Muscle of leg (tissue), 11 donors: ENCODE data around the gene SLC2A11. TPM values are rescaled to one million over a fixed set of nuclear protein-coding genes. Genes with fewer than 3 reads are reported as not detected.
"Not testable (repeated sequence)": the region's sequence is repeated elsewhere in the genome, so short reads cannot be mapped to it uniquely, and the experiment has no call there.

Source experiments
- DNase-seq: peaks from one replicate; pipeline ENCODE4 v3.0.0; 2013
- H3K27ac ChIP-seq: one replicate; pipeline ENCODE4 v1.5.1; 2013; ENCODE audit warnings: mild to moderate bottlenecking, low read length, control low read depth
- H3K27me3 ChIP-seq: one replicate; pipeline ENCODE4 v1.6.1; 2013; ENCODE audit warnings: low read length; ENCODE audit not compliant: control insufficient read depth, insufficient read depth
- H3K36me3 ChIP-seq: one replicate; pipeline ENCODE4 v1.6.1; 2013; ENCODE audit warnings: low read length; ENCODE audit not compliant: control insufficient read depth, insufficient read depth
- H3K4me1 ChIP-seq: one replicate; pipeline ENCODE4 v1.6.1; 2013; ENCODE audit warnings: low read length; ENCODE audit not compliant: control insufficient read depth, insufficient read depth
- H3K4me3 ChIP-seq: one replicate; pipeline ENCODE4 v1.5.1; 2013; ENCODE audit warnings: low read length, control low read depth
- H3K9me3 ChIP-seq: replicated peaks from 2 replicates; pipeline ENCODE4 v1.6.1; 2013; ENCODE audit warnings: low read depth, low read length; ENCODE audit not compliant: control insufficient read depth
- WGBS: methylation state at CpG from one replicate; pipeline ENCODE4 v1.1.5; 2013; ENCODE audit warnings: missing lambda C conversion rate; ENCODE audit not compliant: insufficient coverage; 5-methylcytosine and 5-hydroxymethylcytosine counted together
- polyA plus RNA-seq, 8 donors: library from polyadenylated mRNA; unstranded; fragments of 120-200 nt; gene quantifications; one replicate each; pipeline versions ENCODE4 v1.2.1 to v1.2.3, GENCODE V29; 2013; ENCODE audit warnings: inconsistent platforms in 1 of 8, low replicate concordance in 1 of 8; ENCODE audit not compliant: insufficient read length in 8 of 8, insufficient read depth in 1 of 8
- total RNA-seq: library from RNA; stranded (reverse); fragments of 120-200 nt; gene quantifications from one replicate; pipeline ENCODE4 v1.2.4, GENCODE V29; 2013

The SLC2A11 gene
- total and polyA plus RNA-seq, 9 donors: 2.8 to 8.4 (median 6.2) TPM

DNA sequence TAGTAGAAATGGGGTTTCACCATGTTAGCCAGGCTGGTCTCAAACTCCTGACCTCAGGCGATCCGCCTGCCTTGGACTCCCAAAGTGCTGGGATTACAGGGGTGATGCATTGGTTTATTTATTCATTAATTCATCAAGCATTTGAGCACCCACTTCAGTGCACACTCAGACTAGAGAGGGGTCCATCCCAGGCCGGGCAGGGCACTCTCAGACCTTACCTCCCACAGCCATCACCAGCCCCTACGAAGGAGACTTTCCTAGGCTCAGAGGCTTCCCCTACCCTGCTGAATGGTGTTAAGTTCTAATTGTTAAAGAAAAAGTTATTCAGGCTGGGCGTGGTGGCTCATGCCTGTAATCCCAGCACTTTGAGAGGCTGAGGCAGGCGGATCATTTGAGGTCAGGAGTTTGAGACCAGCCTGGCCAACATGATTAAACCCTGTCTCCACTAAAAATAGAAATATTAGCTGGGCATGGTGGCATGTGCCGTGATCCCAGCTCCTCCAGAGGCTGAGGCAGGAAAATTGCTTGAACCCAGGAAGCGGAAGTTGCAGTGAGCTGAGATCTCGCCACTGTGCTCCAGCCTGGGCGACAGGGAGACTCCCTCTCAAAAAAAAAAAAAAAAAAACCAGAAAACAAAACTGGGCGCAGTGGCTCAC is 7.0 kb downstream of the SLC2A11 start:
- not testable (repeated sequence) for H3K4me1 ChIP-seq, H3K4me3 ChIP-seq, H3K27ac ChIP-seq, H3K9me3 ChIP-seq, DNase-seq, H3K27me3 ChIP-seq
- WGBS: 100% methylated on average over 5 of the region's 11 CpGs
- H3K36me3 ChIP-seq: peaks cover 15% of the 10 kb centered on the region

DNA sequence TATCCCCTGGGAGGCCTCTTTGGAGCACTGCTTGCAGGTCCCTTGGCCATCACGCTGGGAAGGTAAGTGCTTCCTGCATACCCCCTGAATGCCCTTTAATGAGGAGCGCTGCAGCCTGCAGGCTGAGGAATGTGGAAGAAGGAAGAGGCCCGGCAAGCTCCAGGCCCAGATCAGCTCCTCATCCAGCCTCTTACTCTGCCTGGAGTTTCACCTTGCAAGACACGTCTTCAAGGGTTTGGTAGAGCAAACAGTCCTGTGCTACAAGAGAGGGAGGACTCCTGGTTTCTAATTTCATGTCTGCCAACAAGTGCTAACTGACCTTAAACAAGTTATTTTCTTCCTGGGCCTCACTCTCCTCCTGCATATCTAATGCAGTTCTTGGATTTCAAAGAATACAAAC is 10.9 kb downstream of the SLC2A11 start:
- no peaks in the 10 kb centered on the region for H3K9me3 ChIP-seq
- H3K4me3 ChIP-seq: no peak overlapping the region
- no peak overlapping the region for H3K27ac ChIP-seq
- H3K27me3 ChIP-seq: no peaks in the 10 kb centered on the region
- H3K36me3 ChIP-seq: peaks cover 10% of the 10 kb centered on the region
- 82% methylated on average over 2 of the region's 4 CpGs for WGBS
- no peaks in the 10 kb centered on the region for H3K4me1 ChIP-seq
- DNase-seq: no peak

DNA sequence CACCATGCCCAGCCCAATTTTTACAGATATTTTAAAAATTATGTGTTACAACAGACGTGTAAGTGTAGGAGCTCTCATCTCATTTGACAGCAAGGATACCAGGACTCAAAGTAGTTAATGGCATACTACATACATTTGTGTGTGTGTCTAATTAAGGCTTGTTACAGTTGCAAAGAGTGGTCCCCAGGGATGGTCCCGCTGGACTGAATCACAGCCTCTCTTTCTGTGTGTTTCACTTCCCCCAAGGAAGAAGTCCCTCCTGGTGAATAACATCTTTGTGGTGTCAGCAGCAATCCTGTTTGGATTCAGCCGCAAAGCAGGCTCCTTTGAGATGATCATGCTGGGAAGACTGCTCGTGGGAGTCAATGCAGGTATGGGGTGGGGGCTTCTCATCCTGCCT is 17.2 kb downstream of the SLC2A11 start:
- Histone ChIP-seq H3K27ac (no peak overlapping the region), H3K36me3 (peaks cover 15% of the 10 kb centered on the region), H3K4me1 (no peaks in the 10 kb centered on the region), H3K9me3 (no peaks in the 10 kb centered on the region), H3K4me3 (no peak overlapping the region), H3K27me3 (no peaks in the 10 kb centered on the region)
- no peak for DNase-seq
- WGBS: no CpG with 5 or more reads among the region's 4 CpGs

DNA sequence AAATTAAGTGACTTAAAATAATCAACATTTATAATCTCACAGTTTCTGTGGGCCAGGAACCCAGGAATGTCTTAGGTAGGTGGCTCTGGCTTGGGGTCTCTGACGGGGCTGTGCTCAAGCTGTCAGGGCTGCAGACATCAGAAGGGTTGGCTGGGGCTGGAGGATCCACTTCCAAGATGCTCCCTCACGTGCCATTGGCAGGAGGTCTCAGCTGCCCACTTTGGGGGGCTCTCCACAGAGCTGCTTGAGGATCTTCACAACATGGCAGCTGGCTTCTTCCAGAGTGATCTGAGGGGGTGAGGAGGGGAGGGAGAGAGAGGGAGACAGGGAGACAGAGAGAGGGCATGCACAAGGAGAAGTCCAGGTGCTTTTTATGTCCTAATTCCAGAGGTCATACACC is 18.1 kb downstream of the SLC2A11 start:
- Histone ChIP-seq H3K4me1 (no peaks in the 10 kb centered on the region), H3K9me3 (no peaks in the 10 kb centered on the region), H3K36me3 (peaks cover 15% of the 10 kb centered on the region), H3K4me3 (no peak overlapping the region), H3K27ac (no peak overlapping the region), H3K27me3 (no peaks in the 10 kb centered on the region)
- 76% methylated on average over 2 of the region's 2 CpGs for WGBS
- no peak for DNase-seq

DNA sequence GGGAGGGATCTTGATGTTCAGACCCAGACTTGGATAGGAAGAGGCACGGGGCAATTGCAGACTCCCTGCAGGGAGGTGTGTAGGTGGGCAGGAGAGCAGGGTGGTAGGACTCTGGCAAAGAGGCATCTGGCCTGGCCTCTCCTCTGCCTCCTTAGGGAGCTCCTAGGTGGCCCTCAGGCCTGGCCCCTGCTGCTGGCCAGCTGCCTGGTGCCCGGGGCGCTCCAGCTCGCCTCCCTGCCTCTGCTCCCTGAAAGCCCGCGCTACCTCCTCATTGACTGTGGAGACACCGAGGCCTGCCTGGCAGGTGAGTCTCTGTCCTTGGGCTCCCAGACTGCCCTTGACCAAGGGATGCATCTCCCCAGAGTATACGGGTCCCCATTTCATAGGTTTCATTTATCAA is 19.9 kb downstream of the SLC2A11 start:
- no peaks in the 10 kb centered on the region for H3K27me3 ChIP-seq
- no peak for DNase-seq
- H3K9me3 ChIP-seq: no peaks in the 10 kb centered on the region
- H3K4me3 ChIP-seq: no peak overlapping the region
- H3K27ac ChIP-seq: no peak overlapping the region
- whole genome bisulfite sequencing: 94% methylated on average over 8 of the region's 8 CpGs
- H3K4me1 ChIP-seq: no peaks in the 10 kb centered on the region
- peaks cover 15% of the 10 kb centered on the region for H3K36me3 ChIP-seq

DNA sequence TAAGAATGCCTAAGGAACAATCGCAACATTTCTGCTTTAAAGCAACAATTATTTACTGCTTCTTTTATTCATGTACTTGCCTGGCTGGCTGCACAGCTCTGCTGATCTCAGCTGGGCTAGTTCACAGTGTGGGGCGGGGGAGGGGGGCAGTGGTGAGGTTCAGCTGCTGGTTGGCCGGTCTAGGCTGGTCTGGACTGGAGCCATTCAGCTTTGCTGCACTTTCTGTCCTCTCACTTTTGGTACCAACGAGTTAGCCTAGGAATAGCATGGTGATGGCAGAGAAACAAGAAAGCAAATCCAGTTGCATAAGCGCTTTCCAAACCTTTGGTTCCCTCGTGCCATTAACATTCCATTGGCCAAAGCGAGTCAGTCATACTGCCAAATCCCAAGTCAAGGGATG is 20.5 kb downstream of the SLC2A11 start:
- Histone ChIP-seq H3K9me3 (no peaks in the 10 kb centered on the region), H3K36me3 (peaks cover 15% of the 10 kb centered on the region), H3K4me1 (no peaks in the 10 kb centered on the region), H3K27me3 (no peaks in the 10 kb centered on the region), H3K4me3 (no peak overlapping the region), H3K27ac (no peak overlapping the region)
- 50% methylated on average over 1 of the region's 7 CpGs for WGBS
- DNase-seq: no peak

DNA sequence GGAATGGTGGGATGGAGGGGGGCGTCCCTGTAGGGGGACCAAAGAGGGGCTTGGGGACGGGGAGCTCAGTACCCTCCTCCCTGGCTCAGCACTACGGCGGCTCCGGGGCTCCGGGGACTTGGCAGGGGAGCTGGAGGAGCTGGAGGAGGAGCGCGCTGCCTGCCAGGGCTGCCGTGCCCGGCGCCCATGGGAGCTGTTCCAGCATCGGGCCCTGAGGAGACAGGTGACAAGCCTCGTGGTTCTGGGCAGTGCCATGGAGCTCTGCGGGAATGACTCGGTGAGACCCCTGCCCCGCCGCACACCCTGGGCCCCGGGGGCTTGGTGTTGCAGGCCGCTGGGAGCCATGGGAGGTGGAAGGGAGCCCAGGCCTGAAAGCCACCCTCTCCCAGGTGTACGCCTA is 24.7 kb downstream of the SLC2A11 start:
- Histone ChIP-seq H3K27me3 (no peaks in the 10 kb centered on the region), H3K36me3 (peaks cover 6% of the 10 kb centered on the region), H3K9me3 (no peaks in the 10 kb centered on the region), H3K4me3 (no peak overlapping the region), H3K4me1 (no peaks in the 10 kb centered on the region), H3K27ac (no peak overlapping the region)
- WGBS: 87% methylated on average over 20 of the region's 20 CpGs
- DNase-seq: no peak

DNA sequence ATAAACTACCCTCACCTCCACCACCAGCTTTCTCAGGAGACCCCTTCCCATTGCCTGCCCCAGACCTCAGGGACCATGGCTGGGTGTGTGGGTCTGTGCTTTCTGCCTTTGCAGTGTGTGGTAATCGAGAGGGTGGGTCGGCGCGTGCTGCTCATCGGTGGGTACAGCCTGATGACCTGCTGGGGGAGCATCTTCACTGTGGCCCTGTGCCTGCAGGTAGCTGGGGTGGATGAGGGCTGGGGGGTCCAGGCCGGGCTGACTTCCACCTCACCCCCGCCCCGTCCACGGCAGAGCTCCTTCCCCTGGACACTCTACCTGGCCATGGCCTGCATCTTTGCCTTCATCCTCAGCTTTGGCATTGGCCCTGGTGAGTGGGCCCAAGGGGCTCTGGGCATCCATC is 26.0 kb downstream of the SLC2A11 start:
- H3K36me3 ChIP-seq: no peaks in the 10 kb centered on the region
- no peaks in the 10 kb centered on the region for H3K27me3 ChIP-seq
- H3K4me1 ChIP-seq: no peaks in the 10 kb centered on the region
- H3K4me3 ChIP-seq: no peak overlapping the region
- no peaks in the 10 kb centered on the region for H3K9me3 ChIP-seq
- WGBS: no CpG with 5 or more reads among the region's 9 CpGs
- no peak overlapping the region for H3K27ac ChIP-seq
- DNase-seq: no peak

DNA sequence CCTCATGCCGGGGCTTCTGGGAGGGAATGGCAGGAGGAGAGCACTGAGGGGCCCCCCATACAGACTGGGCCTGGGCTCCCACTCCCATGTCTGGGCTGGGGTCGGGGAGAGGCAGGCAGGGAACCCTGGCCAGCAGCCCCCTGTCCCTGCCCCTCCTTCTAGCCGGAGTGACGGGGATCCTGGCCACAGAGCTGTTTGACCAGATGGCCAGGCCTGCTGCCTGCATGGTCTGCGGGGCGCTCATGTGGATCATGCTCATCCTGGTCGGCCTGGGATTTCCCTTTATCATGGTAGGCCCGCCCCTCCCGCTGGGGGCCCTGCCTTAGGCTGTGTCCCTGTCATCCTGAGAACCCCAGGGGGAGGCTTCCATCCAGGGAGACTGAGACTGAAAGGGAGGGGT is 26.5 kb downstream of the SLC2A11 start:
- 75% methylated on average over 8 of the region's 9 CpGs for WGBS
- no peaks in the 10 kb centered on the region for H3K27me3 ChIP-seq
- H3K4me3 ChIP-seq: no peak overlapping the region
- H3K4me1 ChIP-seq: no peaks in the 10 kb centered on the region
- no peaks in the 10 kb centered on the region for H3K9me3 ChIP-seq
- no peak for DNase-seq
- H3K36me3 ChIP-seq: no peaks in the 10 kb centered on the region
- H3K27ac ChIP-seq: no peak overlapping the region

DNA sequence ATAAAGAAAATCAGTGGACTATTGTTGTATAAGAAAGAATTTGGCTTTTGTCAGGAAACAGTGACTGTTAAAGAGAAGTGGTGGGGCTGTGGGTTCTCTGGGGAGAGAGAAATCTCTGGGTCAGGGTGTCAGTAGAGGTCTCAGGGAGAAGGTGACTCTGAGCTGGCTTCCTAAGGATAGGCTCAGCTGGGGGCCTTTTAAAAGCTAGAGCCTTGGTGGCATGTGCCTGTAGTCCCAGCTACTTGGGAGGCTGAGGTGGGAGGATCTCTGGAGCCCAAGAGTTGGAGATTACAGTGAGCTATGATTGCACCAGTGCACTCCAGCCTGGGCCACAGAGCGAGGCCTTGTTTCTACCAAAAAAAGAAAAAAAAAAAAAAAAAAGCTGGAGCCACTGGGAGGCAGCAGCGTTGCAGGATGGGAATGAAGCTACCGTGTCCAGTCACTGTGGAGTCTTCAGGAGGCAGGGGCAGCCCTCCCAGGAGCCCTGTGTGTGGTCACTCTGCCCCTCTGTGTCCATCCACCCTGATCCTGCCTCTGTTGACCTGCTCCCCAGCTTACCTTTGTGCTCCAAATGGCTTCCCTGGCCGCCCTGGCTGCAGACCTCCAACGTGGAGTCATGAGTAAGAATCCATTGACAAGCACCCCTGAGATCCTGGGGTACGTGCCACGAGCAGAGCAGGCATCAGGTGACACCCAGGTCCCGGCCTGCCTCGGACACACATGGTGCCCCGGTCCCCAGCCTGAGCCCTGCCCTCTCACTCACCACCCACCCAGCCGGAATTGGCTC is 31.1 kb downstream of the SLC2A11 start:
- DNase-seq: no peak
- 54% methylated on average over 9 of the region's 11 CpGs for WGBS
- Histone ChIP-seq H3K4me3 (no peak overlapping the region), H3K27me3 (no peaks in the 10 kb centered on the region), H3K27ac (no peak overlapping the region), H3K36me3 (no peaks in the 10 kb centered on the region), H3K4me1 (peaks cover 10% of the 10 kb centered on the region), H3K9me3 (no peaks in the 10 kb centered on the region)
